BJ (cell line): ENCODE measurements around the gene SLC6A12. TPM values are rescaled to one million over a fixed set of nuclear protein-coding genes. Genes with fewer than 3 reads are reported as not detected.
"Not testable (repeated sequence)": the region's sequence is repeated elsewhere in the genome, so short reads cannot be mapped to it uniquely, and the experiment has no call there.

ENCODE experiments used
- CTCF ChIA-PET: fragments of 350-600 bp; formaldehyde crosslinking; extraction: SDS; loops from one replicate; lab custom pipeline; 2021; ENCODE audit warnings: antibody characterized with exemption, inconsistent platforms; lab: Yijun Ruan, JAX
- POLR2A ChIA-PET: fragments of 300-600 bp; sonication (Branson Sonifier 250); formaldehyde crosslinking; extraction: SDS; loops from one replicate; lab custom pipeline; 2021; ENCODE audit warnings: antibody characterized with exemption; lab: Charles Lee
- DNase-seq: peaks from one replicate; pipeline ENCODE4 v3.0.0-alpha.2; 2011; ENCODE audit warnings: low read depth
- H3K27me3 ChIP-seq: 2 replicates; pipeline ENCODE4 v1.6.0; 2011; ENCODE audit warnings: low read length; ENCODE audit not compliant: control insufficient read depth, insufficient read depth
- H3K36me3 ChIP-seq: 2 replicates; pipeline ENCODE4 v1.5.1; 2011; ENCODE audit warnings: low read length; ENCODE audit not compliant: control insufficient read depth, insufficient read depth
- H3K4me3 ChIP-seq: 2 replicates; pipeline ENCODE4 v1.5.1; 2011; ENCODE audit warnings: low read depth, mild to moderate bottlenecking, control low read depth, low read length
- polyA plus RNA-seq: library from polyadenylated mRNA; depleted of rRNA; stranded (reverse); fragments of >200 nt; gene quantifications from 2 replicates; pipeline ENCODE4 v1.2.3, GENCODE V29; 2011
- TF ChIP-seq, protein P1 (sequence below): IDR thresholded peaks from 2 replicates; pipeline ENCODE4 v1.5.1; 2011; ENCODE audit warnings: low read depth, mild to moderate bottlenecking, control low read depth, inconsistent platforms, low read length, moderate library complexity; ENCODE audit not compliant: insufficient read depth

SLC6A12 gene
- polyA plus RNA-seq, 1 experiment, result not detected

GRCh38 chr12:218728-219590 lies 5.0 kb upstream of the SLC6A12 start:
- H3K4me3 ChIP-seq, result no peak overlapping the region
- ChIA-PET CTCF (interaction anchor here (0.7 to 1.6 kb wide), 3 partner anchors 11 to 53 kb away, joined by 3 to 5 read pairs (median 3); no protein-coding TSS in a partner anchor), POLR2A (no interaction called here)
- no peak for DNase-seq
- TF ChIP-seq, protein P1, sequence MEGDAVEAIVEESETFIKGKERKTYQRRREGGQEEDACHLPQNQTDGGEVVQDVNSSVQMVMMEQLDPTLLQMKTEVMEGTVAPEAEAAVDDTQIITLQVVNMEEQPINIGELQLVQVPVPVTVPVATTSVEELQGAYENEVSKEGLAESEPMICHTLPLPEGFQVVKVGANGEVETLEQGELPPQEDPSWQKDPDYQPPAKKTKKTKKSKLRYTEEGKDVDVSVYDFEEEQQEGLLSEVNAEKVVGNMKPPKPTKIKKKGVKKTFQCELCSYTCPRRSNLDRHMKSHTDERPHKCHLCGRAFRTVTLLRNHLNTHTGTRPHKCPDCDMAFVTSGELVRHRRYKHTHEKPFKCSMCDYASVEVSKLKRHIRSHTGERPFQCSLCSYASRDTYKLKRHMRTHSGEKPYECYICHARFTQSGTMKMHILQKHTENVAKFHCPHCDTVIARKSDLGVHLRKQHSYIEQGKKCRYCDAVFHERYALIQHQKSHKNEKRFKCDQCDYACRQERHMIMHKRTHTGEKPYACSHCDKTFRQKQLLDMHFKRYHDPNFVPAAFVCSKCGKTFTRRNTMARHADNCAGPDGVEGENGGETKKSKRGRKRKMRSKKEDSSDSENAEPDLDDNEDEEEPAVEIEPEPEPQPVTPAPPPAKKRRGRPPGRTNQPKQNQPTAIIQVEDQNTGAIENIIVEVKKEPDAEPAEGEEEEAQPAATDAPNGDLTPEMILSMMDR, result no peak
- H3K36me3 ChIP-seq, result no peaks in the 10 kb centered on the region
- peaks cover 8% of the 10 kb centered on the region for H3K27me3 ChIP-seq

DNA sequence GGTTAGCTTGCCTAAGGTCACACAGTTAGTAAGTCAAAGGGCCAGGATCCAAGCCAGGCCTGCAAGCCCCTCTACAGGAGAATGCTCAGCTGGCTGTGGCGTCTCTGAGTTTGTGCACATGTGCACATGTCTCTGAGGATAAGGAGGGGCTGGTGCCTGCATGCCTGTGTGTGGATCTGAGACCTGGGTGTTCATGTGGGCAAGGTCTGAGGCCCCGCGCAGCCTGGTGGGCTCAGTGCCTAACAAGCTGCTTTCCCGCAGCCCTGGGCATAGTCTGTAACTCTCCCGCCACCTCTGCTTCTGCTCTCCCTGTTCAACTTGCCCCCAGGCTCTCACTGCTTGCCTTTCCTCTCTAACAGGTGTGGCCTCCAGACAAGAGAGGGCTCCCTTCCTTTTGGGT lies 4.3 kb upstream of the SLC6A12 start:
- ChIA-PET CTCF (interaction anchor here (0.7 kb wide), 1 partner anchor 12 kb away, joined by 3 read pairs; no protein-coding TSS in a partner anchor), POLR2A (no interaction called here)
- H3K4me3 ChIP-seq, result no peak overlapping the region
- H3K36me3 ChIP-seq, result no peaks in the 10 kb centered on the region
- no peak for DNase-seq
- peaks cover 11% of the 10 kb centered on the region for H3K27me3 ChIP-seq
- TF ChIP-seq, protein P1, result no peak

DNA sequence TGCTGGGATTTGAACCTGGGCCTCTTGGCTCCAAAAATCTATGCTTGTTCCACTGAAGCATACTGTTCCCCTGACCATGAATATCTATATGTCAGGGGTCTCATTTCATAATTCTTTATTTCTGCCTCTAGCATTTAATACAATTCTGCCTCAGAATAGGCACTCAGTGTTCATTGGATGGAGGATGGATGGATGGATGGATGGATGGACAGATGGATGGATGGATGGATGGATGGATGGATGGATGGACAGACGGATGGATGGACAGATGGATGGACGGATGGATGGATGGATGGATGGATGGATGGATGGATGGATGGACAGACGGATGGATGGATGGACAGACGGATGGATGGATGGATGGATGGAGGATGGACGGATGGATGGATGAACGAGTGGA lies 3.1 kb upstream of the SLC6A12 start:
- H3K36me3 ChIP-seq, POLR2A ChIA-PET, H3K4me3 ChIP-seq, CTCF ChIA-PET, DNase-seq: not testable (repeated sequence)
- peaks cover 15% of the 10 kb centered on the region for H3K27me3 ChIP-seq

DNA sequence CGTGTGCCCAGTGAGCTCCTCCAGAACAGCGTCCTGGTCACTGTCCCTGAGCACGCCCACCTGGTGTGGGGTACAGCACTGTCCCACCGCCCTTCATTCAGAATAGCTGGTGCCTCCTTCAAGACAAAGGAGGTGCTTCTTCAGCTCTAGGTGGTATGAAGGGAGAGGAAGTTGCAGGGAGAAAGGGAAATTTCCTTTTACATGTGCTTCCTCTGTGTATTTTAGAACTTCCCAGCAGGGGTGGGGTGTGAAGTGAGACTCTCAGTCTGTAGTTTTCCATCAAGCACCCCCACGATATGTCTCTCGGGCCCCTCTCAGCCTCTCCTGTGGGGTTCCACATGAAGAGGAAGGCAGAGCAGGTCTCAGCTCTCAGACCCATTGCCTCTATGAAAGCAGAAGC lies 1.2 kb upstream of the SLC6A12 start:
- DNase-seq, result no peak
- H3K27me3 ChIP-seq, result peaks cover 15% of the 10 kb centered on the region
- TF ChIP-seq, protein P1, result no peak
- ChIA-PET CTCF (no interaction called here), POLR2A (no interaction called here)
- H3K36me3 ChIP-seq, result no peaks in the 10 kb centered on the region
- no peak overlapping the region for H3K4me3 ChIP-seq

GRCh38 chr12:213527-213932 lies 427 bp downstream of the SLC6A12 start:
- ChIA-PET POLR2A (interaction anchor here (0.6 kb wide), 1 partner anchor 1349 kb away, joined by 6 read pairs; no protein-coding TSS in a partner anchor), CTCF (interaction anchor here (1.1 kb wide), 1 partner anchor 16 kb away, joined by 3 read pairs; no protein-coding TSS in a partner anchor)
- no peak for DNase-seq
- H3K36me3 ChIP-seq, result no peaks in the 10 kb centered on the region
- TF ChIP-seq, protein P1, result no peak
- peaks cover 19% of the 10 kb centered on the region for H3K27me3 ChIP-seq
- H3K4me3 ChIP-seq, result no peak overlapping the region
